WTC11 (cell line): ENCODE results near the gene C9orf72. TPM values are rescaled to one million over a fixed set of nuclear protein-coding genes. Genes with fewer than 3 reads are reported as not detected.

Experiments
- ATAC-seq: fragments of 200-7000 bp; cut with Tn5 transposase; 2 replicates; pipeline ENCODE4 v1.10.0; 2021; ENCODE audit warnings: mild to moderate bottlenecking, moderate library complexity
- CTCF ChIA-PET: fragments of 300-600 bp; sonication (Branson Sonifier 250); formaldehyde crosslinking; loops from one replicate; lab custom pipeline; 2021; ENCODE audit warnings: antibody characterized with exemption; lab: Charles Lee
- POLR2A ChIA-PET: fragments of 350-600 bp; sonication (Branson Sonifier 250); formaldehyde crosslinking; loops from one replicate; lab custom pipeline; 2021; ENCODE audit warnings: antibody characterized with exemption; lab: Charles Lee
- DNase-seq: peaks from one replicate; pipeline ENCODE4 v3.0.0; 2021; ENCODE audit warnings: low spot score
- H3K27ac Mint-ChIP-seq: 2 replicates; pipeline ENCODE4 v1.8.0; 2021; ENCODE audit warnings: mixed read lengths
- H3K27me3 Mint-ChIP-seq: 2 replicates; pipeline ENCODE4 v1.8.0; 2021; ENCODE audit warnings: low read depth, mild to moderate bottlenecking, moderate library complexity, mixed read lengths
- H3K36me3 Mint-ChIP-seq: 2 replicates; pipeline ENCODE4 v1.8.0; 2021; ENCODE audit warnings: mixed read lengths
- H3K4me1 Mint-ChIP-seq: 2 replicates; pipeline ENCODE4 v1.8.0; 2022; ENCODE audit warnings: mixed read lengths
- H3K4me3 Mint-ChIP-seq: 2 replicates; pipeline ENCODE4 v1.8.0; 2021; ENCODE audit warnings: mild to moderate bottlenecking, moderate library complexity, mixed read lengths
- H3K9me3 Mint-ChIP-seq: 2 replicates; pipeline ENCODE4 v1.8.0; 2021; ENCODE audit warnings: mixed read lengths
- HMGA2 ChIP-seq: fragments of 250-450 bp; sonication (Bioruptor Pico); IDR thresholded peaks from 2 replicates; pipeline ENCODE4 v1.4.0; 2021; ENCODE audit warnings: mild to moderate bottlenecking, moderate library complexity
- JUN ChIP-seq: sonication (generic); formaldehyde crosslinking; IDR thresholded peaks from 2 replicates; pipeline ENCODE4 v1.8.0; 2023; ENCODE audit warnings: mild to moderate bottlenecking, missing genetic modification reagents
- MYBL2 ChIP-seq: sonication (generic); formaldehyde crosslinking; IDR thresholded peaks from 2 replicates; pipeline ENCODE4 v1.8.1; 2023; ENCODE audit warnings: mild to moderate bottlenecking, moderate library complexity, missing genetic modification reagents
- NR1H2 ChIP-seq: sonication (generic); formaldehyde crosslinking; IDR thresholded peaks from 2 replicates; pipeline ENCODE4 v1.9.0; 2021; ENCODE audit warnings: mild to moderate bottlenecking, moderate library complexity, missing genetic modification reagents
- NR3C1 ChIP-seq: sonication (generic); formaldehyde crosslinking; conservative IDR thresholded peaks from 2 replicates; pipeline ENCODE4 v1.8.1; 2023; ENCODE audit warnings: low read depth, mild to moderate bottlenecking, missing genetic modification reagents
- OVOL2 ChIP-seq: fragments of 250-450 bp; sonication (Bioruptor Pico); IDR thresholded peaks from 2 replicates; pipeline ENCODE4 v1.9.0; 2021; ENCODE audit warnings: mild to moderate bottlenecking, borderline replicate concordance
- RORB ChIP-seq: fragments of 250-450 bp; sonication (Bioruptor Pico); IDR thresholded peaks from 2 replicates; pipeline ENCODE4 v1.9.0; 2021; ENCODE audit warnings: mild to moderate bottlenecking
- SMAD3 ChIP-seq: sonication (generic); formaldehyde crosslinking; IDR thresholded peaks from 2 replicates; pipeline ENCODE4 v1.8.0; 2022; ENCODE audit warnings: missing genetic modification reagents, mild to moderate bottlenecking, borderline replicate concordance
- SOX15 ChIP-seq: fragments of 250-450 bp; sonication (Bioruptor Pico); IDR thresholded peaks from 2 replicates; pipeline ENCODE4 v1.9.0; 2021; ENCODE audit warnings: mild to moderate bottlenecking
- SP1 ChIP-seq: sonication (generic); formaldehyde crosslinking; conservative IDR thresholded peaks from 2 replicates; pipeline ENCODE4 v1.8.1; 2022; ENCODE audit warnings: missing genetic modification reagents
- TCF7 ChIP-seq: sonication (generic); formaldehyde crosslinking; IDR thresholded peaks from 2 replicates; pipeline ENCODE4 v1.8.0; 2022; ENCODE audit warnings: mild to moderate bottlenecking, low read depth, missing genetic modification reagents, moderate library complexity
- ZNF138 ChIP-seq: sonication (generic); formaldehyde crosslinking; conservative IDR thresholded peaks from 2 replicates; pipeline ENCODE4 v1.8.1; 2022; ENCODE audit warnings: mild to moderate bottlenecking, moderate library complexity, missing genetic modification reagents
- ZNF423 ChIP-seq: fragments of 250-450 bp; sonication (Bioruptor Pico); IDR thresholded peaks from 2 replicates; pipeline ENCODE4 v2.1.2; 2022; ENCODE audit warnings: mild to moderate bottlenecking, moderate library complexity
- total RNA-seq: library from RNA; stranded (reverse); gene quantifications from 3 replicates; pipeline ENCODE4 v1.2.3, GENCODE V29; 2021
- TF ChIP-seq, protein P1 (sequence below): fragments of 250-450 bp; sonication (Bioruptor Pico); IDR thresholded peaks from 2 replicates; pipeline ENCODE4 v1.9.0; 2021; ENCODE audit warnings: moderate library complexity, mild to moderate bottlenecking, inconsistent platforms, borderline replicate concordance
- TF ChIP-seq, protein P2 (sequence below): fragments of 250-450 bp; sonication (Bioruptor Pico); IDR thresholded peaks from 2 replicates; pipeline ENCODE4 v1.8.0; 2021; ENCODE audit warnings: mild to moderate bottlenecking
- TF ChIP-seq, protein P3 (sequence below): fragments of 250-450 bp; sonication (Bioruptor Pico); IDR thresholded peaks from 2 replicates; pipeline ENCODE4 v1.9.0; 2021; ENCODE audit warnings: mild to moderate bottlenecking, borderline replicate concordance
- TF ChIP-seq, protein P4 (sequence below): sonication (generic); formaldehyde crosslinking; IDR thresholded peaks from 2 replicates; pipeline ENCODE4 v1.8.1; 2022; ENCODE audit warnings: low read depth, missing genetic modification reagents, borderline replicate concordance
- TF ChIP-seq, protein P5 (sequence below): sonication (generic); formaldehyde crosslinking; IDR thresholded peaks from 2 replicates; pipeline ENCODE4 v1.8.1; 2022; ENCODE audit warnings: missing genetic modification reagents, borderline replicate concordance
- TF ChIP-seq, protein P6 (sequence below): sonication (generic); formaldehyde crosslinking; IDR thresholded peaks from 2 replicates; pipeline ENCODE4 v1.8.0; 2022; ENCODE audit warnings: mild to moderate bottlenecking, missing genetic modification reagents
- TF ChIP-seq, protein P7 (sequence below): fragments of 200-600 bp; IDR thresholded peaks from 2 replicates; pipeline ENCODE4 v1.8.0; 2022; ENCODE audit warnings: antibody characterized with exemption

The C9orf72 gene
- total RNA-seq, 1 experiment from 2014 or later = 21.5 TPM

DNA sequence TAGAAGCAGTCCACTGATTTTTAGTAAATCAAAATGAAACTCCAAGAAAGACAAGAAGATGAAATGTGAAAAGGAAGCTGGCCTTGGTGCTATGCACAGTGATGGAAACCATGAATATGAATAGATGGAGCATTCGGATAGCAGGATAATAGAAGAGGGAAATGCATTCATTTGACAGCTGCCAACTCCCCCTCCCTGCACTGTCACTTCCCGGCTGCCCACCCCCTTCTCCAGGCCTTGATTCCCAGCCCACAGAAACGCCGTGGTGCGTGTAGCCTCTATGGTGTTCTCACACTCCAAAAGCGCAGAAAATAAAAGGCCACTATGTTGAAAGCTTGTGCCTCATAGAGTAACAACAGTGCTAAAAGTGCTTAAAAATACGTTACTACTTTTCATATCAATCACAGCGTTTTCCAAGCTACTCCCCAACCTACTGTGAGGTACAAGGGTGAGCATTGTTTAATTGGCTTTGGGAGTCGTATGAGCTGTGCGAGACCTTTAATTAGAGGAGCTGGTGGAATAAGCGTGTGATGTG is 75.3 kb downstream of the C9orf72 start:
- peak overlapping the region; percentile 33 for H3K4me3 Mint-ChIP-seq
- CTCF ChIA-PET = interaction anchor here (0.9 to 1.1 kb wide), 2 partner anchors 32 to 50 kb away, joined by 3 to 4 read pairs; partner anchors contain the start of gene MOB3B
- no peaks in the 10 kb centered on the region for H3K27me3 Mint-ChIP-seq
- H3K4me1 Mint-ChIP-seq = peaks cover 63% of the 10 kb centered on the region
- peaks cover 13% of the 10 kb centered on the region for H3K9me3 Mint-ChIP-seq
- ATAC-seq (peak; percentile 69), DNase-seq (no peak)
- H3K27ac Mint-ChIP-seq = peak overlapping the region; percentile 20; the same call in 1 of the 2 replicates
- H3K36me3 Mint-ChIP-seq = peaks cover 29% of the 10 kb centered on the region
- POLR2A ChIA-PET = interaction anchor here (1.0 to 1.2 kb wide), 2 partner anchors 27 to 137 kb away, joined by 3 to 4 read pairs; no protein-coding TSS in a partner anchor
- no peak for TF ChIP-seq NR3C1 (CRISPR knock-in tag)
- no peak for TF ChIP-seq MYBL2 (CRISPR knock-in tag)
- TF ChIP-seq ZNF423 (CRISPR knock-in tag) = no peak
- no peak for TF ChIP-seq SMAD3 (CRISPR knock-in tag)
- TF ChIP-seq TCF7 (CRISPR knock-in tag) = no peak
- no peak for TF ChIP-seq ZNF138
- TF ChIP-seq, protein P1, sequence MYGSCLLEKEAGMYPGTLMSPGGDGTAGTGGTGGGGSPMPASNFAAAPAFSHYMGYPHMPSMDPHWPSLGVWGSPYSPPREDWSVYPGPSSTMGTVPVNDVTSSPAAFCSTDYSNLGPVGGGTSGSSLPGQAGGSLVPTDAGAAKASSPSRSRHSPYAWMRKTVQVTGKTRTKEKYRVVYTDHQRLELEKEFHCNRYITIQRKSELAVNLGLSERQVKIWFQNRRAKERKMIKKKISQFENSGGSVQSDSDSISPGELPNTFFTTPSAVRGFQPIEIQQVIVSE (CRISPR knock-in tag) = no peak
- TF ChIP-seq, protein P2, sequence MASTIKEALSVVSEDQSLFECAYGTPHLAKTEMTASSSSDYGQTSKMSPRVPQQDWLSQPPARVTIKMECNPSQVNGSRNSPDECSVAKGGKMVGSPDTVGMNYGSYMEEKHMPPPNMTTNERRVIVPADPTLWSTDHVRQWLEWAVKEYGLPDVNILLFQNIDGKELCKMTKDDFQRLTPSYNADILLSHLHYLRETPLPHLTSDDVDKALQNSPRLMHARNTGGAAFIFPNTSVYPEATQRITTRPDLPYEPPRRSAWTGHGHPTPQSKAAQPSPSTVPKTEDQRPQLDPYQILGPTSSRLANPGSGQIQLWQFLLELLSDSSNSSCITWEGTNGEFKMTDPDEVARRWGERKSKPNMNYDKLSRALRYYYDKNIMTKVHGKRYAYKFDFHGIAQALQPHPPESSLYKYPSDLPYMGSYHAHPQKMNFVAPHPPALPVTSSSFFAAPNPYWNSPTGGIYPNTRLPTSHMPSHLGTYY (CRISPR knock-in tag) = no peak
- TF ChIP-seq OVOL2 (CRISPR knock-in tag) = no peak
- no peak for TF ChIP-seq RORB (CRISPR knock-in tag)
- no peak for TF ChIP-seq JUN (CRISPR knock-in tag)
- TF ChIP-seq SOX15 (CRISPR knock-in tag) = no peak
- TF ChIP-seq, protein P3, sequence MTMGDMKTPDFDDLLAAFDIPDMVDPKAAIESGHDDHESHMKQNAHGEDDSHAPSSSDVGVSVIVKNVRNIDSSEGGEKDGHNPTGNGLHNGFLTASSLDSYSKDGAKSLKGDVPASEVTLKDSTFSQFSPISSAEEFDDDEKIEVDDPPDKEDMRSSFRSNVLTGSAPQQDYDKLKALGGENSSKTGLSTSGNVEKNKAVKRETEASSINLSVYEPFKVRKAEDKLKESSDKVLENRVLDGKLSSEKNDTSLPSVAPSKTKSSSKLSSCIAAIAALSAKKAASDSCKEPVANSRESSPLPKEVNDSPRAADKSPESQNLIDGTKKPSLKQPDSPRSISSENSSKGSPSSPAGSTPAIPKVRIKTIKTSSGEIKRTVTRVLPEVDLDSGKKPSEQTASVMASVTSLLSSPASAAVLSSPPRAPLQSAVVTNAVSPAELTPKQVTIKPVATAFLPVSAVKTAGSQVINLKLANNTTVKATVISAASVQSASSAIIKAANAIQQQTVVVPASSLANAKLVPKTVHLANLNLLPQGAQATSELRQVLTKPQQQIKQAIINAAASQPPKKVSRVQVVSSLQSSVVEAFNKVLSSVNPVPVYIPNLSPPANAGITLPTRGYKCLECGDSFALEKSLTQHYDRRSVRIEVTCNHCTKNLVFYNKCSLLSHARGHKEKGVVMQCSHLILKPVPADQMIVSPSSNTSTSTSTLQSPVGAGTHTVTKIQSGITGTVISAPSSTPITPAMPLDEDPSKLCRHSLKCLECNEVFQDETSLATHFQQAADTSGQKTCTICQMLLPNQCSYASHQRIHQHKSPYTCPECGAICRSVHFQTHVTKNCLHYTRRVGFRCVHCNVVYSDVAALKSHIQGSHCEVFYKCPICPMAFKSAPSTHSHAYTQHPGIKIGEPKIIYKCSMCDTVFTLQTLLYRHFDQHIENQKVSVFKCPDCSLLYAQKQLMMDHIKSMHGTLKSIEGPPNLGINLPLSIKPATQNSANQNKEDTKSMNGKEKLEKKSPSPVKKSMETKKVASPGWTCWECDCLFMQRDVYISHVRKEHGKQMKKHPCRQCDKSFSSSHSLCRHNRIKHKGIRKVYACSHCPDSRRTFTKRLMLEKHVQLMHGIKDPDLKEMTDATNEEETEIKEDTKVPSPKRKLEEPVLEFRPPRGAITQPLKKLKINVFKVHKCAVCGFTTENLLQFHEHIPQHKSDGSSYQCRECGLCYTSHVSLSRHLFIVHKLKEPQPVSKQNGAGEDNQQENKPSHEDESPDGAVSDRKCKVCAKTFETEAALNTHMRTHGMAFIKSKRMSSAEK (CRISPR knock-in tag) = no peak
- no peak for TF ChIP-seq NR1H2 (CRISPR knock-in tag)
- TF ChIP-seq, protein P4, sequence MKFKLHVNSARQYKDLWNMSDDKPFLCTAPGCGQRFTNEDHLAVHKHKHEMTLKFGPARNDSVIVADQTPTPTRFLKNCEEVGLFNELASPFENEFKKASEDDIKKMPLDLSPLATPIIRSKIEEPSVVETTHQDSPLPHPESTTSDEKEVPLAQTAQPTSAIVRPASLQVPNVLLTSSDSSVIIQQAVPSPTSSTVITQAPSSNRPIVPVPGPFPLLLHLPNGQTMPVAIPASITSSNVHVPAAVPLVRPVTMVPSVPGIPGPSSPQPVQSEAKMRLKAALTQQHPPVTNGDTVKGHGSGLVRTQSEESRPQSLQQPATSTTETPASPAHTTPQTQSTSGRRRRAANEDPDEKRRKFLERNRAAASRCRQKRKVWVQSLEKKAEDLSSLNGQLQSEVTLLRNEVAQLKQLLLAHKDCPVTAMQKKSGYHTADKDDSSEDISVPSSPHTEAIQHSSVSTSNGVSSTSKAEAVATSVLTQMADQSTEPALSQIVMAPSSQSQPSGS (CRISPR knock-in tag) = no peak
- TF ChIP-seq, protein P5, sequence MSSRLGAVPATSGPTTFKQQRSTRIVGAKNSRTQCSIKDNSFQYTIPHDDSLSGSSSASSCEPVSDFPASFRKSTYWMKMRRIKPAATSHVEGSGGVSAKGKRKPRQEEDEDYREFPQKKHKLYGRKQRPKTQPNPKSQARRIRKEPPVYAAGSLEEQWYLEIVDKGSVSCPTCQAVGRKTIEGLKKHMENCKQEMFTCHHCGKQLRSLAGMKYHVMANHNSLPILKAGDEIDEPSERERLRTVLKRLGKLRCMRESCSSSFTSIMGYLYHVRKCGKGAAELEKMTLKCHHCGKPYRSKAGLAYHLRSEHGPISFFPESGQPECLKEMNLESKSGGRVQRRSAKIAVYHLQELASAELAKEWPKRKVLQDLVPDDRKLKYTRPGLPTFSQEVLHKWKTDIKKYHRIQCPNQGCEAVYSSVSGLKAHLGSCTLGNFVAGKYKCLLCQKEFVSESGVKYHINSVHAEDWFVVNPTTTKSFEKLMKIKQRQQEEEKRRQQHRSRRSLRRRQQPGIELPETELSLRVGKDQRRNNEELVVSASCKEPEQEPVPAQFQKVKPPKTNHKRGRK (CRISPR knock-in tag) = no peak
- TF ChIP-seq, protein P6, sequence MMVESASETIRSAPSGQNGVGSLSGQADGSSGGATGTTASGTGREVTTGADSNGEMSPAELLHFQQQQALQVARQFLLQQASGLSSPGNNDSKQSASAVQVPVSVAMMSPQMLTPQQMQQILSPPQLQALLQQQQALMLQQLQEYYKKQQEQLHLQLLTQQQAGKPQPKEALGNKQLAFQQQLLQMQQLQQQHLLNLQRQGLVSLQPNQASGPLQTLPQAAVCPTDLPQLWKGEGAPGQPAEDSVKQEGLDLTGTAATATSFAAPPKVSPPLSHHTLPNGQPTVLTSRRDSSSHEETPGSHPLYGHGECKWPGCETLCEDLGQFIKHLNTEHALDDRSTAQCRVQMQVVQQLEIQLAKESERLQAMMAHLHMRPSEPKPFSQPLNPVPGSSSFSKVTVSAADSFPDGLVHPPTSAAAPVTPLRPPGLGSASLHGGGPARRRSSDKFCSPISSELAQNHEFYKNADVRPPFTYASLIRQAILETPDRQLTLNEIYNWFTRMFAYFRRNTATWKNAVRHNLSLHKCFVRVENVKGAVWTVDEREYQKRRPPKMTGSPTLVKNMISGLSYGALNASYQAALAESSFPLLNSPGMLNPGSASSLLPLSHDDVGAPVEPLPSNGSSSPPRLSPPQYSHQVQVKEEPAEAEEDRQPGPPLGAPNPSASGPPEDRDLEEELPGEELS = no peak
- no peak for TF ChIP-seq HMGA2 (CRISPR knock-in tag)
- TF ChIP-seq SP1 (CRISPR knock-in tag) = no peak
- TF ChIP-seq, protein P7, sequence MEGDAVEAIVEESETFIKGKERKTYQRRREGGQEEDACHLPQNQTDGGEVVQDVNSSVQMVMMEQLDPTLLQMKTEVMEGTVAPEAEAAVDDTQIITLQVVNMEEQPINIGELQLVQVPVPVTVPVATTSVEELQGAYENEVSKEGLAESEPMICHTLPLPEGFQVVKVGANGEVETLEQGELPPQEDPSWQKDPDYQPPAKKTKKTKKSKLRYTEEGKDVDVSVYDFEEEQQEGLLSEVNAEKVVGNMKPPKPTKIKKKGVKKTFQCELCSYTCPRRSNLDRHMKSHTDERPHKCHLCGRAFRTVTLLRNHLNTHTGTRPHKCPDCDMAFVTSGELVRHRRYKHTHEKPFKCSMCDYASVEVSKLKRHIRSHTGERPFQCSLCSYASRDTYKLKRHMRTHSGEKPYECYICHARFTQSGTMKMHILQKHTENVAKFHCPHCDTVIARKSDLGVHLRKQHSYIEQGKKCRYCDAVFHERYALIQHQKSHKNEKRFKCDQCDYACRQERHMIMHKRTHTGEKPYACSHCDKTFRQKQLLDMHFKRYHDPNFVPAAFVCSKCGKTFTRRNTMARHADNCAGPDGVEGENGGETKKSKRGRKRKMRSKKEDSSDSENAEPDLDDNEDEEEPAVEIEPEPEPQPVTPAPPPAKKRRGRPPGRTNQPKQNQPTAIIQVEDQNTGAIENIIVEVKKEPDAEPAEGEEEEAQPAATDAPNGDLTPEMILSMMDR = no peak
